Mesothelial cell of epicardium (in vitro differentiated cells): ENCODE results near the gene MAST1. TPM values are rescaled to one million over a fixed set of nuclear protein-coding genes. Genes with fewer than 3 reads are reported as not detected.

ENCODE experiments used
- DNase-seq, 2 experiments: peaks; one replicate each; pipeline ENCODE4 v3.0.0; 2021; ENCODE audit warnings: low spot score in 2 of 2; ENCODE audit not compliant: unreplicated experiment in 2 of 2
- H3K27ac Mint-ChIP-seq: 2 replicates; pipeline ENCODE4 v1.8.0; 2021; ENCODE audit warnings: mixed read lengths
- H3K27me3 Mint-ChIP-seq: 2 replicates; pipeline ENCODE4 v1.8.0; 2021; ENCODE audit warnings: low read depth, mixed read lengths
- H3K36me3 Mint-ChIP-seq: 2 replicates; pipeline ENCODE4 v1.8.0; 2021; ENCODE audit warnings: mixed read lengths
- H3K4me1 Mint-ChIP-seq: 2 replicates; pipeline ENCODE4 v1.8.0; 2021; ENCODE audit warnings: mixed read lengths
- H3K4me3 Mint-ChIP-seq: 2 replicates; pipeline ENCODE4 v1.8.0; 2021; ENCODE audit warnings: mild to moderate bottlenecking, moderate library complexity, mixed read lengths
- H3K9me3 Mint-ChIP-seq: 2 replicates; pipeline ENCODE4 v1.8.0; 2021; ENCODE audit warnings: mixed read lengths
- microRNA-seq: library from miRNA; unstranded; fragments of <30 nt; microRNA quantifications from one replicate; pipeline ENCODE4 v1.2.0, GENCODE V29; 2021; ENCODE audit warnings: inconsistent platforms, mixed read lengths
- total RNA-seq: library from RNA; stranded (reverse); gene quantifications from 3 replicates; pipeline ENCODE4 v1.2.1, GENCODE V29; 2021
- TF ChIP-seq, protein P1 (sequence below): fragments of 200-600 bp; sonication (generic); IDR thresholded peaks from one replicate; pipeline ENCODE4 v1.5.0; 2021; ENCODE audit warnings: antibody characterized with exemption; ENCODE audit not compliant: unreplicated experiment

MAST1 gene
- total RNA-seq, 1 donor from 2014 or later: 4.0 TPM

DNA sequence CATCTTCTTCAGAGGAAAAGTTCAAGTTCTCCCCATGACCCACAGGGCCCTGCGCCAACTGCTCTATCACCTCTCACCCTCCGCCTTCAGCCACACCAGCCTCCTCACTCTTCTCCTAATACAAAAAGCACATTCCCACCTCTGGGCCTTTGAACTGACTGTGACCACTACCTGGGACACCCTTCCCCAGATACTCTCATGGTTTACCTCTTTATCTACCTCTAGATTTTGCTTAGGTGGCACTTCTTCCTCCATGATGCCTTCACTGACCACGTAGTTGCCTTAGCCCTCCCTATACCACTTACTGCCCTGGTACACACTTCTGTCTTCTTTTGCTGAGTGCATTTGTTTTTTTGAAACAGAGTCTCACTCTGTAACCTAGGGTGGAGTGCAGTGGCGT, 84.6 kb downstream of the MAST1 start:
- H3K9me3 Mint-ChIP-seq: no peaks in the 10 kb centered on the region
- TF ChIP-seq, protein P1, sequence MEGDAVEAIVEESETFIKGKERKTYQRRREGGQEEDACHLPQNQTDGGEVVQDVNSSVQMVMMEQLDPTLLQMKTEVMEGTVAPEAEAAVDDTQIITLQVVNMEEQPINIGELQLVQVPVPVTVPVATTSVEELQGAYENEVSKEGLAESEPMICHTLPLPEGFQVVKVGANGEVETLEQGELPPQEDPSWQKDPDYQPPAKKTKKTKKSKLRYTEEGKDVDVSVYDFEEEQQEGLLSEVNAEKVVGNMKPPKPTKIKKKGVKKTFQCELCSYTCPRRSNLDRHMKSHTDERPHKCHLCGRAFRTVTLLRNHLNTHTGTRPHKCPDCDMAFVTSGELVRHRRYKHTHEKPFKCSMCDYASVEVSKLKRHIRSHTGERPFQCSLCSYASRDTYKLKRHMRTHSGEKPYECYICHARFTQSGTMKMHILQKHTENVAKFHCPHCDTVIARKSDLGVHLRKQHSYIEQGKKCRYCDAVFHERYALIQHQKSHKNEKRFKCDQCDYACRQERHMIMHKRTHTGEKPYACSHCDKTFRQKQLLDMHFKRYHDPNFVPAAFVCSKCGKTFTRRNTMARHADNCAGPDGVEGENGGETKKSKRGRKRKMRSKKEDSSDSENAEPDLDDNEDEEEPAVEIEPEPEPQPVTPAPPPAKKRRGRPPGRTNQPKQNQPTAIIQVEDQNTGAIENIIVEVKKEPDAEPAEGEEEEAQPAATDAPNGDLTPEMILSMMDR: no peak
- peaks cover 27% of the 10 kb centered on the region for H3K36me3 Mint-ChIP-seq
- peaks cover 10% of the 10 kb centered on the region for H3K4me1 Mint-ChIP-seq
- no peak for DNase-seq
- H3K27ac Mint-ChIP-seq: no peak overlapping the region
- no peaks in the 10 kb centered on the region for H3K27me3 Mint-ChIP-seq
- H3K4me3 Mint-ChIP-seq: no peak overlapping the region

Small RNA genes within 50 kb of the gene (microRNA-seq; reads per million reads assigned to microRNA genes)
- gene MIR5695: 0.88 reads per million
- gene MIR6794: not detected

Other genes starting within 250 kb of the MAST1 start
- gene ZNF490, start 227.7 kb upstream of the MAST1 start, total RNA-seq: 12.4 to 13.9 TPM (median 13.6 TPM) in 3 replicates
- gene ZNF791, start 227.6 kb upstream of the MAST1 start, total RNA-seq: 27.0 to 31.2 TPM (median 29.7 TPM) in 3 replicates
- gene MAN2B1, start 171.8 kb upstream of the MAST1 start, total RNA-seq: 105 to 109 TPM (median 107 TPM) in 3 replicates
- gene WDR83, start 171.7 kb upstream of the MAST1 start, total RNA-seq: 12.5 to 14.6 TPM (median 13.6 TPM) in 3 replicates
- gene DHPS, start 156.6 kb upstream of the MAST1 start, total RNA-seq: 91.3 to 101 TPM (median 97.0 TPM) in 3 replicates
- gene GNG14, start 150.5 kb upstream of the MAST1 start, total RNA-seq: not detected in 3 replicates
- gene FBXW9, start 141.9 kb upstream of the MAST1 start, total RNA-seq: 9.6 to 9.8 TPM (median 9.8 TPM) in 3 replicates
- 105 to 116 TPM (median 105 TPM) in 3 replicates for gene TNPO2, start 114.6 kb upstream of the MAST1 start, total RNA-seq
- 148 to 161 TPM (median 156 TPM) in 3 replicates for gene TRIR, start 103.8 kb upstream of the MAST1 start, total RNA-seq
- 44.6 to 49.8 TPM (median 46.9 TPM) in 3 replicates for gene GET3, start 101.0 kb upstream of the MAST1 start, total RNA-seq
- not detected in 3 replicates for gene BEST2, start 86.7 kb upstream of the MAST1 start, total RNA-seq
- gene HOOK2, start 63.0 kb upstream of the MAST1 start, total RNA-seq: 89.2 to 93.7 TPM (median 92.7 TPM) in 3 replicates
- gene JUNB, start 47.0 kb upstream of the MAST1 start, total RNA-seq: 160 to 169 TPM (median 164 TPM) in 3 replicates
- 361 to 381 TPM (median 380 TPM) in 3 replicates for gene PRDX2, start 36.7 kb upstream of the MAST1 start, total RNA-seq
- 8.4 to 11.4 TPM (median 8.8 TPM) in 3 replicates for gene THSD8, start 36.4 kb upstream of the MAST1 start, total RNA-seq
- 17.5 to 22.7 TPM (median 19.8 TPM) in 3 replicates for gene RNASEH2A, start 31.9 kb upstream of the MAST1 start, total RNA-seq
- not detected in 3 replicates for gene RTBDN, start 3.9 kb upstream of the MAST1 start, total RNA-seq
- gene DNASE2, start 42.9 kb downstream of the MAST1 start, total RNA-seq: 20.4 to 23.6 TPM (median 23.5 TPM) in 3 replicates
- gene KLF1, start 48.7 kb downstream of the MAST1 start, total RNA-seq: 0.13 TPM in 1 of 3 replicates, not detected in the others
- 29.7 to 31.5 TPM (median 30.2 TPM) in 3 replicates for gene GCDH, start 52.6 kb downstream of the MAST1 start, total RNA-seq
- 0.86 to 0.98 TPM (median 0.97 TPM) in 3 replicates for gene SYCE2, start 80.8 kb downstream of the MAST1 start, total RNA-seq
- 54.5 to 58.4 TPM (median 58.3 TPM) in 3 replicates for gene FARSA, start 95.2 kb downstream of the MAST1 start, total RNA-seq
- 863 to 886 TPM (median 869 TPM) in 3 replicates for gene CALR, start 100.1 kb downstream of the MAST1 start, total RNA-seq
- 78.6 to 87.4 TPM (median 80.7 TPM) in 3 replicates for gene RAD23A, start 107.3 kb downstream of the MAST1 start, total RNA-seq
- 18.7 to 19.1 TPM (median 18.8 TPM) in 3 replicates for gene GADD45GIP1, start 118.7 kb downstream of the MAST1 start, total RNA-seq
- gene DAND5, start 131.1 kb downstream of the MAST1 start, total RNA-seq: 0.16 TPM in 1 of 3 replicates, not detected in the others
- 52.4 to 55.5 TPM (median 53.8 TPM) in 3 replicates for gene NFIX, start 157.0 kb downstream of the MAST1 start, total RNA-seq